HG02938 (cell line): Measurements from ENCODE around the gene NOP10.
"Not testable (repeated sequence)": the region's sequence is repeated elsewhere in the genome, so short reads cannot be mapped to it uniquely, and the experiment has no call there.

Source experiments
- ATAC-seq: cut with Tn5 transposase; IDR thresholded peaks from one replicate; pipeline ENCODE4 v1.9.1; 2021; ENCODE audit warnings: mild to moderate bottlenecking, moderate library complexity; ENCODE audit not compliant: unreplicated experiment

Gene NOP10

DNA sequence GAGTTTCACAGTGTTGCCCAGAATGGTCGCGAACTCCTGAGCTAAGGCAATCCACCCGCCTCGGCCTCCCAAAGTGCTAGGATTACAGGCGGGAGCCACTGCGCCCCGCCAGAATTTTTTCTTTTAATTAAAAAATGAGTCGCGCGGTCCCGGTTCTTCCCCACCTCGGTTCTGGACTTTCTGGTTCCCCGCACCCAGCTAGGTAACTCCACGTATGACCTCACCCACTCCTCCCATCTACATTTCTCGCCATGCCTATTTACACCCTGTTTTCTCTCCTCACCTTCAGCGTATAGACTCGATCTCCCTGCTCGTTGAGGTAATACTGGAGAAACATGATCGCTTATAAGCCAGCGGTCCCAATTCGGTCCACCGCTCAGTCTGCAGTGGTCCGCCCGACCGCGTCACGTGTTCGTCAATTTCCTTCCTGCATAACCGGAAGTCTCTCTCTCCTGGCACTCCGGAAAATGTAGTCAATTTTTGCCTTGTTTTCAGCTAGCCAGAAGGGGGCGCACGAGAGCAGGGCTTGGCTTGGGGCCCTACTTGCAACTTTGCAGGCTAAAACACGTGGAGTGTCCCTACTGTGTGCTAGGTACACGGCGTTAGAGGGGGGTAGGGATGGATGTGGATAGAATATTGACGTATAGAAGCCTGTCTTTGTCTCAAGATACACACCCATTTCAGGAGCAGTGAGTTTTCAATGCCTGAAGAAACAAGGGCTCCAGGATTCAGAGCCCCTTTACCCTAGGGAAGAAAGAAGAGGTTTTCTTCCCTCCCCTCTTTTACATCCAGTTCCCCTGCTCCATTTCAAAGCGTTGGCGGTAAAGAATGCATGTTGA, at the start of gene NOP10, which contains the start of gene NUTM1:
NOP10 (minus strand) TSS at position 400 of the 839 bp plus-strand sequence; CDS start at position 337, 63 bp downstream.
NUTM1 (plus strand) TSS at position 579 of the 839 bp plus-strand sequence. CDS start 382 bp downstream, outside the sequence.
- ATAC-seq, result peak; percentile 91

DNA sequence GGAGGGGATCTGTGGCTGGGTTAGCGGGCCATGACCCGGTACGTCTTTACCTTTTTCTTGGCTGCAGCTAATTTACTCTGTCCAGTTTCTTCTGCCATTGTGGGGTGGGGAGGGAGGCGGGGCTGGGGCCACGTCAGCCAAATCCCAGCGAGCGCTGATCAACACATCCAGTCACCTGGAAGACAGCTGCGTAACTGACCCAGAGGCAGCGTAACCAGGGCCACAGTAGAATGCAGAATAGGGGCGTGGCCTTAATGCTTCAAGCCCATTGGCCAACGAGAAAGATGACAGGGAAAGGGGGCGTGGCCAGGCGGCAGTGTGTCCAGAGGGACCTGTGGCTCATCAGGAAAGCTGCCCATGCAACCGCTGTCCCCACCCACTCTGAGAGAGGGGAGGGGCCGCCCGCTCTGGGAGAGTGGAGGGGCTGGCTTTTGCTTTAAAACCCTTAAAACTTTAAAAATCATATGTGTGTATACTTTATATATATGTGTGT, 46.7 kb upstream of the NOP10 start:
- not testable (repeated sequence) for ATAC-seq

DNA sequence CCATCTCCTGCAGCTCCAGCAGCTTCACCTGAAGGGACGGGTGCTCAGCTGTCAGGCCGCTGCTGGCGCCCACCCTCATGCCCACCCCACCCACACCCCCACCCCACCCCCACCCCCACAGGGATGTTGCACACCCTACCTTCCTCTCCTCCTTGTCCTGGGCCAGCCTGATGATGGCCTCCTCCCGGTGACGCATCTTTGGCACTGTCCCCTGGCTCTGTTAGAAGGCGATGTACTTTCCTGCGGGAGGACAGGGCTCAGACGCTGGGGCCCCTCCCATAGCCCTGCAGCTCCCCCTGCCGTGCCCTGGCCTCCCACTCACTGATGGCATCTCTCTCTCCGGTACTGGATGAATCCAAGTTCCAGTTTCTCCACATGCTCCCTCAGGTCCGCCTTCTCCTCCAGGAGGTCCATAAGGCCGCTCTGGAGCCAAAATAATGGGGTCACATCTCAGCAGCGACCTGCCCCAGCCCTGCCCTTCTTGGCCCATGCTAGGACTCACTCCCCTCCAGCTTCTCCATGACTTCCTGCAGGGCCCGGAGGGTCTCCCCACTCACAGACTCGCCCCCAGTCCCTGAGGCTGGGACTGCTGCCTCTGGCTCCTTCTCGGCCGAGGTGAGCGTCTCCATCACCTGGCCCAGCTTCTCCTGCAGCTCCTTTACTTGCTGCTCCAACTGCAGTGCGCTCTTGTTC, 39.0 kb upstream of the NOP10 start:
- not testable (repeated sequence) for ATAC-seq

DNA sequence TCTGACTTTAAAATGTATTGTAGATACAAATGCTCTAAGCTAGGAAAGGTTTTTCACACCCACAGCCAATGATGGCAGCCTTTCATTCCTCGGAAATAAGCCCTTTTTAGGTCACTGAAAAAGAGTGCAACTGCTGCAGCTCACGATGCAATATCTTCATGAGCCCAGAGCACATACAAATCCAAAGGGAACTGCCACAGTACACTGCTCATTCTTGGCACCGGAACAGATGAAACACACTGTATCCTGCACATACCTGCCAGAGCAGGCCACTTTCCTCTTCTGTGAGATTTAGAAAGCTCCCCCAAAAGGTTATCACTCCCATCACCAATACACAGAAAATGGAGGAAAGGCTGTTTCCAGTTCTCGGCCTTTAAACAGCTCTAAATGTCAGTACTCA, 37.6 kb upstream of the NOP10 start:
- not testable (repeated sequence) for ATAC-seq

DNA sequence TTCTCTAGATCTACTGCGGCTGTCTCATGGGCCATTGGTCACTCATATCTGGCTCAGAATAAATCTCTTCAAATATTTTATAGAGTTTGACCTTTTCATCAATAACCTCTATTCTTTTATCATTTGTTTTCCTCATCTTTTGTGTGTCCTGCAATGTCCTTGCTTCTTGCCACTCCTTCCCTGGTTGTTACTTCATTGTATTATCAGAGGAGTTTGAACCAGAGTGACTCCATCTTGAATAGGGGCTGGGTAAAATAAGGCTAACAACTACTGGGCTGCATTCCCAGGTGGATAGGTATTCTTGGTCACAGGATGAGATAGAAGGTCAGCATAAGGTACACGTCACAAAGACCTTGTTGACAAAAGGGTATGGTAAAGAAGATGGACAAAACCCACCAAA, 33.9 kb upstream of the NOP10 start:
- no peak for ATAC-seq

DNA sequence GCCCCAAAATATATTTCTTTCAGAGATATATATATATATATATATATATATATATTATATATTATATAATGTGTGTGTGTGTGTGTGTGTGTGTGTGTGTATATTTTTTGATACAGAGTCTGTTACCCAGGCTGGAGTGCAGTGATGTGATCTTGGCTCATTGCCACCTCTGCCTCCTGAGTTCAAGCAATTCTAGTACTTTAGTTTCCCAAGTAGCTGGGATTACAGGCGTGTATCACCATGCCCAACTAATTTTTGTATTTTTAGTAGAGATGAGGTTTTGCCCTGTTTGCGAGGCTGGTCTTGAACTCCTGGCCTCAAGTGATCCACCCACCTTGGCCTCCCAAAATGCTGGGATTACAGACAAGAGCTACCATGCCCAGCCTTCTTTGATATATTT, 32.6 kb upstream of the NOP10 start:
- not testable (repeated sequence) for ATAC-seq

DNA sequence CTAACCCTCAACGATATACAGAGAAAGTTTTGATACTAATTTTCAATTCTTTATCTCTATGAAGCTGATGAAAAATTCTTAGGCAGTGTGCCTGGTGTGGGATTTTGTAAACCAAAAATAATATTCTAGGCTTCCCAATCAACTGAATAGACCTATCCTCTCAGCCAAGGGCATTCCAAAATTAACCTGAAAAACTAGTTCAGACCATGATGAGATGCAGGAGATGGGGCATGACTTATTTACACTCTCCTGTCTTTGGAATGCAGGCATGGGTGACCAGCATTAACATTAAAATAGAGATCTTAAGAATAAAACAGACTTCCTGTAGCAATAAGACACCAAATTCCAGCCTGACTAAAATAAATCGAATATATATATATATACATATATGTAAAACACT, 31.9 kb upstream of the NOP10 start:
- no peak for ATAC-seq

DNA sequence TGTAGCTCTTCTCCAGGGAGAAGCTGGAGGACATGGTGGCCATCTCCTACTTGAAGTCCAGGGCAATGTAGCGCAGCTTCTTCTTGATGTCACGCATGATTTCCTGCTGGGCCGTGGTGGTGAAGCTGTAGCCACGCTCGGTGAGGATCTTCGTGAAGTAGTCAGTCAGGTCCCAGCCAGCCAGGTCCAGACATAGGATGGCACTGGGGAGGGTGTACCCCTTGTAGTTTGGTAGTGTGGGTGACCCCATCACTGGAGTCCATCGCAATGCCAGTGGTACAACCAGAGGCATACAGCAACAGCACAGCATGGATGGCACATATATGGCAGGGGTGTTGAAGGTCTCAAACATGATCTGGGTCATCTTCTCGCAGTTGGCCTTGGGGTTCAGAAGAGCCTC, 31.0 kb upstream of the NOP10 start:
- ATAC-seq, result no peak

DNA sequence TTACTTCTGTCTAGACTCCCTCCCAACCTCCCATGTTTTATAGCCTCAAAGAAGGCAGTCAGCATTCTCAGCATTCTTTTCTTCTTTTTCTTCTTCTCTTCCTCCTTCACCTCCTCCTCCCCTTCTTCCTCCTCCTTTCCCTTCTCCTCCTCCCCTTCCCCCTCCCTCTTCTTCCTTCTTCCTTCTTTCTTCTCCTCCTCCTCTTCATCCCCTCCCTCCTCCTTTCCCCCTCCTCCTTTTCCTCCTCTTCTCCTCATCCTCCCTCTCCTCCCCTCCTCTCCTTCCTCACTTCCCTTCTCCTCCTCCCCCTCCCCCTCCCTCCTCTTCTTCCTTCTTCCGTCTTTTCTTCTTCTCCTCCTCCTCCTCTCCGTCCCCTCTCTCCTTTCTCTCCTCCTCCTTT, 27.7 kb upstream of the NOP10 start:
- ATAC-seq, result no peak

DNA sequence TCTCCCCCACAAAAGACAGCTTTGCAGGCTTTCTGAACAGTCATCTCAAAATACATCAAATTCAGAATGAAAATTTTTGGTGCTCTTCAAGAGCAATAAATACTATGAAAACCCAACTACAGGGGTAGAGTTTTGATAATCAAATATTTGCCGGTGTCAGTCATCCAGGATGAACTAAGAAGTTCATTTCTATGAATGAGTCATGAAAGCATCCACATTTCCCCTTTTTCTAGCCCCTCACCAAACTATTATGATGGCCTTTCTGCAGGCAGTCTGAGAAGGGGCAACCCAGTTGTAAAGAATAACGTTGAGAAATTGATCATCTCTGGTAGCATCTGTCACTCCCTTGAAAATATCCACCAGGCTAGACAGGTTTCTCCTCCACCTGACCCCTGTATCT, 27.2 kb upstream of the NOP10 start:
- ATAC-seq, result no peak

DNA sequence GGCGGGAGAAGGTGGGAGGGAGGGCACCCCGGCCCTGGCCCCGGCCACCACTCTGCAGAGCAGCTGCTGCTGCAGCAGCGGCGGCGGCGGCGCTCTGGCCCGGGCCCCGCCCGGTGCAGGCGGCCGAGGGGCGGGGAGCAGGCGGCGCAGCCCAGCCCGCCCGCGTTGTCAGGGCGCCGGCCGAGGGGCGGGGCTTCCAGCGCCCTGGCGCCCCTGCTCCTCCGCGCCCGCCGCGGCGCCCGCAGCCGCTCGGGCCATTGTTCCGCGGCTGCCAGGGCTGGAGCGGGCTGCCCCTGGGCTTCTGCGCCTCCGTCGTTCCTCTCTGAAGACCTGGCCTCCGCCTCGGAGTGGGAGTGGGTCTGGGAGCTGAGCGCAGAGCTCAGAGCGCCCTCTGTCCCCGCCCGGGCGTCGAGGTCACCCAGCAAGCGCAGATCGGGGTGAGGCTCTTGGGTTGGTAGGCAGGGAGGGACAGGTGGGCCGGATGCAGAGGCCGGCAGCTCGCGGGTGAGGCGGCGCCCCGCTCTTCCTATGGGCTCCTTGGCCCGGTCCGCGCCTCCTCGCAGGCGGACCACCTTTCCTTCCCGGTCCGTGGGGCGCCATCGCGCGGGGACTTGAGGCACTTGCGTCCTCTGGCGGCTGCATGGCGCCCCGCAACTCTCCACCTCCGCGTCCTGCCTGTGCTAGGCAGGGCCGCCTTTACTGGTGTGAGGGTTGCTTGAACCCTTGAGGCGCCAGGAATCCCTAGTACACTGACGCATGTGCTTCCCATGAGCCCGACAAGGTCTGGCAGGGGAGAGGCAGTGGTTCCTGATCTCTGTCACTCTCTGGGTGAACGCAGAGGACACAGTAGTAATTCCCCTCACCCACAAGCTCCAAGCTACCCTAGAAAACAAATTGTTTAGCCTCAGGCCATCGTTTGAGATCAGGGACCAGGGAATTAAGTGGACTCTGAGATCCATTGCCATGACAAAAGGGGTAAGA, 24.5 kb upstream of the NOP10 start, which contains the start of gene LPCAT4:
LPCAT4 (minus strand) TSS at position 96 of the 981 bp plus-strand sequence. CDS start 96 bp downstream, outside the sequence.
- peak; percentile 72 for ATAC-seq

DNA sequence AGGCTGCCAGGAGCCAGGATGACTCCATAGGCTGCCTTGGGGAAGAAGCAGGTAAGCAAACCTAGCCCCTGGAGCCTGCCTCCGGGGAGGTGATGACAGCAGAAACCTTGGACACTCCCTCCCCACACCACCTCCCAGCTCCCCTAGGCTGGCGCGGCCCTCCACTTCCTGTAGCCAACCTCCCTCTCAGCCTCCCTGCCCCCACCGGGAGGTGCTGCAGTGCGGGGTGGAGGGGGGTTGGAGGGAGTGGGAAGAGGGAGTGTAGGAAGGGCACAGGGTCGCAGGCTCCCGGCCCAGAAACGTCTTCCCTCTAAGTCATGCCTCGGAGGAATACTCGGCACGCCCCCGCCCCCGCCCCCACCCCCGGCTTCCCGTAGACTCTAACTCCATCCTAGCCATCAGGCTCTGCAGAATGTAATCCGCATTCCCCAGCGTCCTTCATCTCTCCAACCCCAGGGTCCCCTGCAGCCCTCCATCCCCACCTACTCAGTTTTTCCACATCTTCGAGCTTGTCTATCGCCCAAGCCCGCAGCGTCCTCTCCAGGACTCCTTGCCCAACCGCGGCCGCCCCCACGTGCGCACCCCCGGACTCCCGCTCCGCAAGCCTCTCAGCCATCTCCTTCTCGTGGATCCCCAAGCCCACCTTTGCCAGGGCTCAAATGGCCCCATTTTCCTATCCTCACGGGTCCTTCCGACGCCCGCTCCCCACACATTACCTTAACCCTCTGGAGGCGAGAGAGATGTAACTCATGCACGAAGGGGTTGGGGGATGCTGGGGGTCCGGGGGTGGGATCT, 23.5 kb upstream of the NOP10 start:
- no peak for ATAC-seq

DNA sequence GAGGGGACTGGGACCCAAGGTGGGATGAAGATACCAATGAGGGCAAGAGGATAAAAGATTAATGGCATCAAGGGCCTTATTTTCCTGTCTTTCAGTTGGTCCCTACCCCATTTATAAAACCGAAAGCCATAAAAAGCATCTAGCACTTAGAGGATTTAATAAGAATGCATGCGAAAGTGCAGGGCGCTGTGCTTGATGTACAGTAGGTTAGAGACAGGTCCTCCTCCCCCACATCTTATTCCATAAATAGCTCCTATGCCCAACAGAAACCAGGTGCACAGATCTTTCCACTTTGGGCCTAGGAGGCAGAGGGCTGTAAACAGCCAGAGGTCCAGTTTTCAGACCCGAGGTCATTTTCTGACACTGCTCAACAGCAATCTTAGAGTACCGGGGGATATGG, 22.9 kb upstream of the NOP10 start:
- ATAC-seq, result no peak

DNA sequence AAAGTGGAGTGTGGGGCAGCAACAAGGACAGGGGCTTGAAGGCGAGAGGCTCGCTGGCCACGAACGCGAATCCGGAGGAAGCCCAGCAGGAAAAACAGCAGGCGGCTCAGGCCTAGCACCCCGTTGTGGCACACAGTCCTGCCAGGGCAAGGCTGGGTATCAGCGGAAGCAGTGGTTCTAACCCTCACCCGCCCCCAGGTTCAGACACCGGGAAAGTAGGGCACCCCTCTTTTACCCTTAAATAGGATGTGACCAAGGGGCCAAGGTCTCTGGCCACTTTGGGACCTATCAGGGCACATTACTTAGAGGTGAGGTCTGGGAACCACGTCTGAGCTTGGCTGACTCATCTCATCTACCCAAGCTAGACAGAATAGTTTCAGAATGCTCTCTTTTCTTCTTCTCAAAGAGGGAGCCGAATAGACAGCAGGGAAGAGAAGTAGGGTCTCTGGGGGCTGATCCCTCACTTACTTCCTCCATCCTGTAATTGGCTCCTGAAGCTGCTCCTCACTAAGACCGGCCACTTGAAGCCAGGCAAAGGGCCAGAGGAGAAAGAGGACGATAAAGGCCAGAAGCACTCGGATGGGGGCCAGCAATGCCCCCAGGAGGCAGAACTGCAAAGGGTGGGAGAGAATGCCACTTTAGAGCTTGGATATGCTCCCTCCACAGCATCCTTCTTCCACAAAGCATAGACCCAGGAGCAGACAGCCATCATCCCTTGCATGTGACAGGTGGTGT, 22.3 kb upstream of the NOP10 start:
- ATAC-seq, result no peak

DNA sequence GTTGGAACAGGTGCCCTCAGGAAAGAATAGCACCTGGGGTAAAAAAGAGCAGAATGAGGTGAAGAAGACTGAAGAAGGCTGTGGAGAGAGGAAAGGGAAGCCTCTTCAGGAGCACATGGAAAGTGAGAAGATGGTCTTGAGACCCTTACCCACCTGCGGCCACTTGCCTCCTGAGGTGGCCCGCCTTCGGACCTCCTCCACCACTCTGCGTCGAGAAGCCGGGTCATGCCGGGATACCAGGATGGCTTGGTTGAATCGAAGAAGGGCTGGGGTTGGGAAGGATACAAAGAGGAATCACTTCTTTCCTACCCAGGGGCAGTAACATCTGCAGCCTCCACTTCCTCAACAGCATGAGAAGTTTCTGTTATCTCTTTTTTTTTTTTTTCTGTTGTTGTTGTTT, 21.1 kb upstream of the NOP10 start:
- no peak for ATAC-seq

DNA sequence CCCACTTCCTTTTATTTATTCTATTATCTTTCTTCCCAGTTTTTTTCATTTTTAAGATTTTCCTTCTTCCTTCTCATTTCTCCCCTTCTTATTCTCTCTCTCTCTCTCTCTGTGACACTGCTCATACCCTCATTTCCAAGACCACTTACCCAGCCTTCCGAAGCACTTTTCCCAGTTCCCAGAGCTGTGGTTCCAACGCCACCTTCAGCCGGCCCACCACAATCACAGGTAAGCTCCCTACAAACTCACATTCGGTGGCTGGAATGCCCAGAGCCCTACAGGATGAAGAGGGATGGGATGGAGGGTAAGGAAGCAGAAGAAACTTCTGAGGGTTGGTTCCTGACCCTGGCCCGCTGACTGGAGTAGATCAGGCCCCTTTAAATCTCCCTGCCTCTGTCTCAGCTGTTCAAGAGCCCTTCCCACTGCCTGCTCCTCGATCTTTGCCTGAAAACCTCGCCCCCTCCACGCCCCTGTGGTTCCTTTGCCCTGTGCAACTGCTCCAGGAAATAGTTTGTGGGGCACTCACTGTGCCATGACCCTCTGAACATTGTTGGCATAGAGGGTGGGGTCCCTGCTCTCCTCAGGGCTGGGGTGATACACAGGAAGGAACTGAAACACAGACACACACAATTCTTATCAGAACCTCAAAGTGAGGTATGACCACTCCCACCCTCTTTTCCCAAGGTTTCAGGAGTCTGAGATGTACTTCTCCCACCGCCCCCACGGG, 19.3 kb upstream of the NOP10 start:
- no peak for ATAC-seq

DNA sequence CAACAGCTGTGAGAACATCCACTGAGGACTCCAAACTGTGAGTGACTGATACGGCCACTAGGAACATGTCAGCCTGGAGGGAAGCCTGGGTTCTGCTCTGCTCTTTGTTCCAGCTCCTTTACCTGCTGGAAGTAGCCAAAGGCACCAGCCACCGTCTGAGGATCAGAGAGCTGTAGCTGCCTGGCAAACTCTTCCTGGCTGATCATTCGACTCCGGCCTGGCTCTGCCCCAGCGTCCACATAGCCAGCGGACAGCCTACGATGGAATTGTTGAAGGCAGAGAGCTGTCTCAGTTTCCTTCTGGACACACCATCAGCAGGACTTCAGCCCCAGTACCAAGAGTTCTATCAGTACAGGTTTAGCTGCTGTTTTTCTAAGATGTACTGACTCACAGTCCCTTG, 18.3 kb upstream of the NOP10 start:
- ATAC-seq, result no peak

DNA sequence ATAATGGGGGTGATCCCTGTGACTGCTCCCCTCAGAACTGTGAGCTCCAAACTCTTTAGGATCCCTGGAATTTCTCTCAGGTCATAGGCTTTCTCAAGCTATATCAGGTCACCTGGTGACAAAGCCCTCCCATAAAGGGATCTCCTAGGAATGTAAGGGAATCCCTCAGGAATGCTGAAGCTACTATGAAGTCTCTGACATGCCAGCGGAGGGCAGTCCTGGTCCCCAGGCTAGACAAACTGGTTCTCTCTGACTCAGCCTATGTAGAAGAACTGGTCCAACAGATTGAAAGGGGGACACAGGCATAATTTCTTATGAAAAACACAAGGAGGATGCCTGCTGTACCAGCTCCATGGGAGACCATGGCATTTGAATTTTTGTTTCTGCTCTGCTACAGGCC, 17.4 kb upstream of the NOP10 start:
- no peak for ATAC-seq
